Measurements from ENCODE around the gene CD63. TPM values are rescaled to one million over a fixed set of nuclear protein-coding genes. Genes with fewer than 3 reads are reported as not detected.

CD63 gene
- total RNA-seq, 4 donors from 2014 or later, result 427 to 723 (median 581) TPM

- in situ Hi-C loops (cut with MboI; ENCODE audit: low pct_ligation_motif_present in 1 of 4, low pct_unique_long_range_greater_than_20kb in 1 of 4, low sequenced_read_pairs in 3 of 4), result no loop called here
- WGBS, 2 donors (ENCODE audit: low coverage in 1 of 2), result 4% methylated on average over 13 of the region's 13 CpGs; no CpG with 5 or more reads in 1 of the 2 donors
- Histone ChIP-seq H3K27me3 (no peaks in the 10 kb centered on the region), H3K4me1 (peaks cover 38 to 62% (median 52%) of the 10 kb centered on the region in 4 donors), H3K27ac (peak overlapping the region; percentile 97 to 99 (median 99)), H3K4me3 (peak overlapping the region; percentile 69 to 93 (median 80)), H3K9me3 (no peaks in the 10 kb centered on the region), H3K36me3 (no peaks in the 10 kb centered on the region)
- DNase-seq, result no peak
- intact Hi-C loops (cut with DNase I; ENCODE audit: low total_unique reads), result no loop called here
- no peak for TF ChIP-seq CTCF (IDR thresholded peaks at IDR 0.05)
- TF ChIP-seq POLR2A (IDR thresholded peaks at IDR 0.05), result no peak
Observed at GRCh38 chr12:55716582-55716957, 12.2 kb downstream of the CD63 start.

- Histone ChIP-seq H3K27ac (peak within 1 kb of the TSS; percentile 97 to 99 (median 99)), H3K9me3 (no peaks in the 10 kb centered on the region), H3K4me1 (peaks cover 38 to 56% (median 46%) of the 10 kb centered on the region in 4 donors), H3K27me3 (no peaks in the 10 kb centered on the region), H3K36me3 (no peaks in the 10 kb centered on the region), H3K4me3 (peak within 1 kb of the TSS; percentile 69 to 93 (median 80))
- TF ChIP-seq POLR2AphosphoS5 (IDR thresholded peaks at IDR 0.05) (peak; percentile 84 to 91 (median 89)), EP300 (IDR thresholded peaks at IDR 0.05; ENCODE audit: low read depth) (peak; percentile 67), CTCF (IDR thresholded peaks at IDR 0.05) (peak in 1 of 5 experiments; percentile 30), POLR2A (IDR thresholded peaks at IDR 0.05) (peak; percentile 70)
- in situ Hi-C loops (cut with MboI; ENCODE audit: low pct_ligation_motif_present in 1 of 4, low pct_unique_long_range_greater_than_20kb in 1 of 4, low sequenced_read_pairs in 3 of 4), result no loop called here
- intact Hi-C loops (cut with DNase I; ENCODE audit: low total_unique reads), result no loop called here
- peak; percentile 96 for DNase-seq
- 1% methylated on average over 35 of the region's 42 CpGs; no CpG with 5 or more reads in 1 of the 2 donors for WGBS, 2 donors (ENCODE audit: low coverage in 1 of 2)
Observed at GRCh38 chr12:55715833-55716581, 12.8 kb downstream of the CD63 start, which contains the start of gene BLOC1S1. BLOC1S1 (plus strand) TSS chr12:55716046; CDS start chr12:55716052, 6 bp downstream.

- Histone ChIP-seq H3K9me3 (no peaks in the 10 kb centered on the region), H3K4me3 (peak overlapping the region in 3 of 4 donors; percentile 69 to 93 (median 72)), H3K4me1 (peaks cover 34 to 49% (median 40%) of the 10 kb centered on the region in 4 donors), H3K36me3 (no peaks in the 10 kb centered on the region), H3K27ac (peak overlapping the region; percentile 97 to 99 (median 99)), H3K27me3 (no peaks in the 10 kb centered on the region)
- TF ChIP-seq EP300 (IDR thresholded peaks at IDR 0.05; ENCODE audit: low read depth) (peak; percentile 25), POLR2AphosphoS5 (IDR thresholded peaks at IDR 0.05) (no peak), POLR2A (IDR thresholded peaks at IDR 0.05) (no peak), CTCF (IDR thresholded peaks at IDR 0.05) (no peak)
- no peak for DNase-seq
- 57 to 58% methylated on average over 3 to 7 of the region's 7 CpGs for WGBS, 2 donors (ENCODE audit: low coverage in 1 of 2)
- intact Hi-C loops (cut with DNase I; ENCODE audit: low total_unique reads), result no loop called here
- in situ Hi-C loops (cut with MboI; ENCODE audit: low pct_ligation_motif_present in 1 of 4, low pct_unique_long_range_greater_than_20kb in 1 of 4, low sequenced_read_pairs in 3 of 4), result no loop called here
Observed at GRCh38 chr12:55715169-55715764, 13.5 kb downstream of the CD63 start.

GRCh38 chr12:55713721-55714120, 15.1 kb downstream of the CD63 start:
- intact Hi-C loops (cut with DNase I; ENCODE audit: low total_unique reads), result no loop called here
- no peaks in the 10 kb centered on the region for H3K9me3 ChIP-seq
- peaks cover 11% of the 10 kb centered on the region for H3K27me3 ChIP-seq
- TF ChIP-seq CTCF (IDR thresholded peaks at IDR 0.05) (no peak), EP300 (IDR thresholded peaks at IDR 0.05; ENCODE audit: low read depth) (no peak), POLR2AphosphoS5 (IDR thresholded peaks at IDR 0.05) (no peak), POLR2A (IDR thresholded peaks at IDR 0.05) (no peak)
- 56 to 72% methylated on average over 1 to 2 of the region's 2 CpGs for WGBS, 2 donors (ENCODE audit: low coverage in 1 of 2)
- in situ Hi-C loops (cut with MboI; ENCODE audit: low pct_ligation_motif_present in 1 of 4, low pct_unique_long_range_greater_than_20kb in 1 of 4, low sequenced_read_pairs in 3 of 4), result no loop called here
- no peaks in the 10 kb centered on the region for H3K36me3 ChIP-seq
- peaks cover 23 to 43% (median 30%) of the 10 kb centered on the region in 4 donors for H3K4me1 ChIP-seq
- H3K27ac ChIP-seq, result peak overlapping the region; percentile 39 to 88 (median 71)
- no peak for DNase-seq
- no peak overlapping the region for H3K4me3 ChIP-seq

All from transverse colon (tissue), 4 donors.